ENCODE measurements around the gene FAM186B. TPM values are rescaled to one million over a fixed set of nuclear protein-coding genes. Genes with fewer than 3 reads are reported as not detected.

The FAM186B gene
- total and polyA plus RNA-seq, 2 donors (not counting 1 experiment from before 2014, with no cell fraction given): 0.10 to 0.33 TPM

- Histone ChIP-seq H4K20me1 (ENCODE audit: control insufficient read depth, extremely low read depth, insufficient read depth, low read length) (no peaks in the 10 kb centered on the region), H3K4me3 (replicated peaks in 1 of 4; ENCODE audit: control extremely low read depth in 1 of 4, insufficient read depth in 1 of 4, low read depth in 3 of 4, low read length in 4 of 4) (no peak overlapping the region), H3K27me3 (ENCODE audit: control insufficient read depth, insufficient read depth, low read length) (peaks cover 35% of the 10 kb centered on the region), H2AFZ (ENCODE audit: low read length) (no peak overlapping the region), H3K27ac (ENCODE audit: insufficient read depth, low read length) (no peak overlapping the region), H3K4me2 (ENCODE audit: extremely low read depth, insufficient read depth, low read length) (no peak overlapping the region), H3K9ac (ENCODE audit: insufficient read depth, low read length) (no peak overlapping the region), H3K36me3 (ENCODE audit: control insufficient read depth, insufficient read depth, low read length) (no peaks in the 10 kb centered on the region), H3K79me2 (ENCODE audit: control insufficient read depth, insufficient read depth, low read length) (no peaks in the 10 kb centered on the region), H3K4me1 (ENCODE audit: control insufficient read depth, extremely low read depth, insufficient read depth, low read length) (peaks cover 4% of the 10 kb centered on the region), H3K9me3 (ENCODE audit: control insufficient read depth, insufficient read depth, low read depth, low read length) (no peaks in the 10 kb centered on the region)
- no peak for TF ChIP-seq CTCF (conservative IDR thresholded peaks at IDR 0.05 in 1 of 2, IDR thresholded peaks at IDR 0.05 in 1 of 2; ENCODE audit: low read depth in 1 of 2, low read length in 2 of 2)
- no peak for TF ChIP-seq EZH2 (IDR thresholded peaks at IDR 0.05; ENCODE audit: low read length, missing control alignments)
- DNase-seq (ENCODE audit: low read depth in 2 of 2): no peak
Measured at GRCh38 chr12:49541911-49542505, 63.4 kb downstream of the FAM186B start.

- Histone ChIP-seq H3K4me3 (replicated peaks in 1 of 4; ENCODE audit: control extremely low read depth in 1 of 4, insufficient read depth in 1 of 4, low read depth in 3 of 4, low read length in 4 of 4) (no peak overlapping the region), H2AFZ (ENCODE audit: low read length) (no peak overlapping the region), H3K79me2 (ENCODE audit: control insufficient read depth, insufficient read depth, low read length) (no peaks in the 10 kb centered on the region), H3K9me3 (ENCODE audit: control insufficient read depth, insufficient read depth, low read depth, low read length) (no peaks in the 10 kb centered on the region), H3K27ac (ENCODE audit: insufficient read depth, low read length) (no peak overlapping the region), H3K27me3 (ENCODE audit: control insufficient read depth, insufficient read depth, low read length) (peaks cover 35% of the 10 kb centered on the region), H3K36me3 (ENCODE audit: control insufficient read depth, insufficient read depth, low read length) (no peaks in the 10 kb centered on the region), H4K20me1 (ENCODE audit: control insufficient read depth, extremely low read depth, insufficient read depth, low read length) (no peaks in the 10 kb centered on the region), H3K4me1 (ENCODE audit: control insufficient read depth, extremely low read depth, insufficient read depth, low read length) (peaks cover 4% of the 10 kb centered on the region), H3K9ac (ENCODE audit: insufficient read depth, low read length) (no peak overlapping the region), H3K4me2 (ENCODE audit: extremely low read depth, insufficient read depth, low read length) (no peak overlapping the region)
- DNase-seq (ENCODE audit: low read depth in 2 of 2): no peak
- TF ChIP-seq EZH2 (IDR thresholded peaks at IDR 0.05; ENCODE audit: low read length, missing control alignments) (no peak), CTCF (conservative IDR thresholded peaks at IDR 0.05 in 1 of 2, IDR thresholded peaks at IDR 0.05 in 1 of 2; ENCODE audit: low read depth in 1 of 2, low read length in 2 of 2) (no peak)
Measured at GRCh38 chr12:49541140-49541861, 64.1 kb downstream of the FAM186B start.

- H3K9ac ChIP-seq (ENCODE audit: insufficient read depth, low read length): no peak overlapping the region
- no peak overlapping the region for H3K4me3 ChIP-seq (replicated peaks in 1 of 4; ENCODE audit: control extremely low read depth in 1 of 4, insufficient read depth in 1 of 4, low read depth in 3 of 4, low read length in 4 of 4)
- H3K4me1 ChIP-seq (ENCODE audit: control insufficient read depth, extremely low read depth, insufficient read depth, low read length): peaks cover 7% of the 10 kb centered on the region
- H3K27ac ChIP-seq (ENCODE audit: insufficient read depth, low read length): no peak overlapping the region
- DNase-seq (ENCODE audit: low read depth in 2 of 2): no peak
- H3K36me3 ChIP-seq (ENCODE audit: control insufficient read depth, insufficient read depth, low read length): no peaks in the 10 kb centered on the region
- no peak overlapping the region for H3K4me2 ChIP-seq (ENCODE audit: extremely low read depth, insufficient read depth, low read length)
- no peaks in the 10 kb centered on the region for H4K20me1 ChIP-seq (ENCODE audit: control insufficient read depth, extremely low read depth, insufficient read depth, low read length)
- no peak for TF ChIP-seq CTCF (conservative IDR thresholded peaks at IDR 0.05 in 1 of 2, IDR thresholded peaks at IDR 0.05 in 1 of 2; ENCODE audit: low read depth in 1 of 2, low read length in 2 of 2)
- TF ChIP-seq EZH2 (IDR thresholded peaks at IDR 0.05; ENCODE audit: low read length, missing control alignments): no peak
- peaks cover 33% of the 10 kb centered on the region for H3K27me3 ChIP-seq (ENCODE audit: control insufficient read depth, insufficient read depth, low read length)
- H2AFZ ChIP-seq (ENCODE audit: low read length): no peak overlapping the region
- H3K79me2 ChIP-seq (ENCODE audit: control insufficient read depth, insufficient read depth, low read length): no peaks in the 10 kb centered on the region
- no peaks in the 10 kb centered on the region for H3K9me3 ChIP-seq (ENCODE audit: control insufficient read depth, insufficient read depth, low read depth, low read length)
Measured at GRCh38 chr12:49540229-49541139, 65.0 kb downstream of the FAM186B start.

All from fibroblast of lung (primary cell).